K562 (cell line): ENCODE measurements around the gene DOCK1.

Source experiments
- NONO ChIP-seq, 2 experiments: fragments of 200-400 bp in 1 of 2; fragments of 450-650 bp in 1 of 2; formaldehyde crosslinking in 1 of 2; IDR thresholded peaks; 2 replicates each; pipeline ENCODE4 v1.6.1; 2017; ENCODE audit warnings: low read depth in 2 of 2, mild to moderate bottlenecking in 2 of 2, moderate library complexity in 2 of 2, low read length in 1 of 2
- RBM34 ChIP-seq: fragments of 200-400 bp; formaldehyde crosslinking; IDR thresholded peaks from 2 replicates; pipeline ENCODE4 v1.6.1; 2018; ENCODE audit warnings: low read length, borderline replicate concordance; ENCODE audit not compliant: insufficient read depth
- RNF2 ChIP-seq: sonication (generic); IDR thresholded peaks from 2 replicates; pipeline ENCODE4 v1.6.1; 2016
- ZBTB7A ChIP-seq: IDR thresholded peaks from 2 replicates; pipeline ENCODE4 v1.6.1; 2011; ENCODE audit warnings: low read depth, mild to moderate bottlenecking, low read length, moderate library complexity, borderline replicate concordance; ENCODE audit not compliant: control insufficient read depth
- ZNF354B ChIP-seq: fragments of 250-450 bp; sonication (Bioruptor Pico); IDR thresholded peaks from 2 replicates; pipeline ENCODE4 v1.4.0; 2020

DNA sequence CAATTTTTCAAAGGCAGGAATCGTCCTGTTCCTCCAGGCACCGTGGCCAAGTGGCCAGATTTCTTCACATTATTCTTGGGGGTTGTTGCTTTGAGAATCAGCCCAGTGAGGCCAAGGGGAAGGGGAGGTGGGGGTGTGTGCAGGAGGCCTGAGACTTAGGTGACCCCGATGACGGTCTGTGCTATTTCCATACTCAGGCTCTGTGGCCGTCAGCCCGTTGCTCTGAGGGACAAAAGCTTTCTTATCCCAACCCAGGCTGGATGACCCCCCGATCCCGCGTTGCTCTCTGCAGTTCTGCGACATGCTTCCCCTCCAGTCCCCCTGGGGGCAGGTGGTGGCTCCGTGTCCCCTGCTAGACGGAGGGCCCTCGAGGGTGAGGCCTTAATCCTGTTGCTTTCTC is 14.2 kb downstream of the DOCK1 start:
- TF ChIP-seq ZBTB7A (no peak), RBM34 (no peak), ZNF354B (CRISPR knock-in tag) (no peak), NONO (IDR thresholded peaks at IDR 0.05; ENCODE audit: low read depth in 2 of 2, low read length in 1 of 2) (no peak), RNF2 (no peak)
